Measurements from ENCODE around the gene RUNDC3A.

RUNDC3A gene

DNA sequence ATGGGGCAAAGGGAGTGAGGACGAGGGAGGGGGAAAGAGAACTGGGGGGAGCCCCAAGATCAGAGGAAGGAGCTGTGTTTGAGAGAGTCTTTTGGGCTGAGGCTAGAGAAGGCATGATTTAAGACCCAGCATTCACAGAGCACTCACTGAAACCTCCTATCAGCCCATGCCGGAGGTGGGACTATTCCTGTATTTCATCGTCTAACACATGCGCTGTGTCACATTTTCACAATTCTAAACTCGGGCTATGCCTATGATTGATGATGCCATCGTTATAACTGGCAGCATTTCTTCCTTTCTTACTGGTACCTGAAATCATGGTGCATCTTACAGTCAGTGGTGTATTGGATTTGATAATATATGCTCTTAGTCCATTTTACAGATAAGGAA is 51.7 kb downstream of the RUNDC3A start:
- CTCF ChIA-PET: interaction anchor here (1.0 to 10.5 kb wide), 6 partner anchors 7 to 150 kb away, joined by 3 to 135 read pairs (median 6); no protein-coding TSS in a partner anchor
- POLR2A ChIA-PET: no interaction called here

DNA sequence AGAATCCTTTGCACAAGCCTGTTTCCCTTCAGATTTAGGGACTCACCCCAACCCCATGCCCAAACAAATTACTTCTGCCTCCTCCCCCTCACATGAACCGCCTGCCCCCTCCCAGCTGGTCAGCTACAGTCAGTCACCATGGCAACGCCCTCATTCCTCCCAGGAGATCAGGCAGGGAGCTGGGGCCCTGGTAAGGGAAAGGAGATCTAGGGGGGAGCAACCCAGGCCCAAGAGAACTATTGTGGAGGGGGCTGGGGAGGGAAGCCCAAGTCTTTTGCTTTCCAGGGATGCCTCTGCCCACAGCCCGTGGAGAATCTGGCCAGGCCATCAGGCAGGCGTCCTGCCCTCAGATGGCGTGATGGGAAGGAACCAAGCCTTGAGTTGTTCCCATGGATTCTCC is 52.4 kb downstream of the RUNDC3A start:
- no peak for DNase-seq (ENCODE audit: extremely low spot score)
- ChIA-PET CTCF (interaction anchor here (1.0 to 10.5 kb wide), 7 partner anchors 8 to 163 kb away, joined by 3 to 135 read pairs (median 5); no protein-coding TSS in a partner anchor), POLR2A (no interaction called here)
- TF ChIP-seq, protein P1, sequence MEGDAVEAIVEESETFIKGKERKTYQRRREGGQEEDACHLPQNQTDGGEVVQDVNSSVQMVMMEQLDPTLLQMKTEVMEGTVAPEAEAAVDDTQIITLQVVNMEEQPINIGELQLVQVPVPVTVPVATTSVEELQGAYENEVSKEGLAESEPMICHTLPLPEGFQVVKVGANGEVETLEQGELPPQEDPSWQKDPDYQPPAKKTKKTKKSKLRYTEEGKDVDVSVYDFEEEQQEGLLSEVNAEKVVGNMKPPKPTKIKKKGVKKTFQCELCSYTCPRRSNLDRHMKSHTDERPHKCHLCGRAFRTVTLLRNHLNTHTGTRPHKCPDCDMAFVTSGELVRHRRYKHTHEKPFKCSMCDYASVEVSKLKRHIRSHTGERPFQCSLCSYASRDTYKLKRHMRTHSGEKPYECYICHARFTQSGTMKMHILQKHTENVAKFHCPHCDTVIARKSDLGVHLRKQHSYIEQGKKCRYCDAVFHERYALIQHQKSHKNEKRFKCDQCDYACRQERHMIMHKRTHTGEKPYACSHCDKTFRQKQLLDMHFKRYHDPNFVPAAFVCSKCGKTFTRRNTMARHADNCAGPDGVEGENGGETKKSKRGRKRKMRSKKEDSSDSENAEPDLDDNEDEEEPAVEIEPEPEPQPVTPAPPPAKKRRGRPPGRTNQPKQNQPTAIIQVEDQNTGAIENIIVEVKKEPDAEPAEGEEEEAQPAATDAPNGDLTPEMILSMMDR (IDR thresholded peaks at IDR 0.05; ENCODE audit: control extremely low read depth, extremely low read depth, low read depth, missing control alignments): no peak

More for the DNA sequence above, 51.7 kb downstream of the RUNDC3A start:
- no peak for DNase-seq (ENCODE audit: extremely low spot score)
- TF ChIP-seq, protein P1 (IDR thresholded peaks at IDR 0.05; ENCODE audit: control extremely low read depth, extremely low read depth, low read depth, missing control alignments): no peak

DNA sequence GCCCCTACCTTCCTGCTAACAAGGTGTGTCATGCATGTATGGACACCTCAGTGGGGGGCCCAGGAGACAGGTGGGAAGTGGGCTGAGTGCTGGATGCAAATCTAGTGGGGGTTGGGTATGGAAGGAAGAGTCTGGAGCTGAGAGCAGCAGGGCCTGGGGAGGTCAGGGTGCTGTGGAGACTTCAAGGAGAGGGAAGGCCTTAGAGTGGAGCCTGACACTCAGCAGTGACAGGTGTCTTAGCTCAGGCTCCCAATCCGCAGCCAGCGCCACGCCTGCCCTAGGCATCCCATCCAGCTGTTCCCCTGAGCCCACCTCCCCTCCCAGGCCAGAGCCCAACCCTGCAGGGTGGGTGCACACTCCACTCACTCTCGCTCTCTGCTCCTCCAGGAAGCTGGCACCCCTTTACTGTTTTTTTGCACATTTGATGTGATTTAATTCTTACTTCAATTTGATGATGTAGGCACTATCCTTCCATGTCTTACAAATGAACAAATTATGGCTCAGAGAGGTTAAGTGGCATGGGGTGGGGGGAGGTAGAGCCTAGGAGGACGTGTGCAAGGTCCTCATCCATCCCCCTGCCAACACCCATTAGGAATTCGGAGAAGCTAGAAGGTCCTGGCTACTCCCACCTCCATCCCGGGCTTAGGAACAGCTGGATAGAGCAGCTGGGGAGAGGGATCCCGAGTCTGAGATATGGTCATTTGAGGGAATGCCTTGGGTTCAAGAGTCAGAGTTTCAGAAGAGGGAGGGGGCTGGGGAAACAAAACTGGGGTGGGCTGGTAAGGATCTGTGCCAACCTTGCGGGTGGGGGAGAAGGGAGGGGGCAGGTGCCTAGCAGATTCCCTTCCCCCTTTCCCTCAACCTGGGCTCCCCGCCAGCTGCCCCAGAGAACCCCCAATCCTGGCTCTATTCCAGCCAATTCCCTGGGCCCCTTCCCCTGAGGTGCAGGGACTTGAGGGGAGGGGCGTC is 53.2 kb downstream of the RUNDC3A start:
- CTCF ChIA-PET: interaction anchor here (1.0 to 10.5 kb wide), 11 partner anchors 9 to 162 kb away, joined by 3 to 135 read pairs (median 11); partner anchors contain the start of gene GRN
- POLR2A ChIA-PET: no interaction called here
- DNase-seq (ENCODE audit: extremely low spot score): no peak
- TF ChIP-seq, protein P1 (IDR thresholded peaks at IDR 0.05; ENCODE audit: control extremely low read depth, extremely low read depth, low read depth, missing control alignments): no peak

DNA sequence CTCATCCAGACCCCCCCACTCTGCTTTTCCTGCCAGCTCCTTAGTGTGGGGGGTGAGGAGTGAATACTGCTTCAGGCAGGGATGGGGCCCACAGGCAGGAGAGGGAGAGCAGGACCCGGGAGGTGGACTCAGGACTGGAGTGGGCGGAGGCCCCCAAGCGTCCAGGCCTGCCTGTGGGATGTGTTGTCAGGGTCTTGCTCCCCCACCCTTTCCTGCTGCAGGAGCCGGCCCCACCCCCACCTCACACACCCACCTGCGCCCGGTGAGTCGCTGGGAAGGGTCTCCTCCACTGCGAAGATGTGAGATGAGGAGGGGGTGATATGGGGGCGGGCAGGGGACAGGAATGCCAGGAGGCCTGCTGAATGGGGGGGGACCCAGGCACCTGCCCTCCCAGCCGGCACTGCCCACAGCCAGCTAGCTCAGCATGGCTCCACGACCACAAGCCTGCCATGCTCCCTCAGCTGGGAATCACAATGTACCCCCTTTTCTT is 54.1 kb downstream of the RUNDC3A start:
- no peak for DNase-seq (ENCODE audit: extremely low spot score)
- ChIA-PET POLR2A (no interaction called here), CTCF (interaction anchor here (1.3 to 10.5 kb wide), 12 partner anchors 10 to 178 kb away, joined by 4 to 135 read pairs (median 9); partner anchors contain the start of gene GRN)
- TF ChIP-seq, protein P1 (IDR thresholded peaks at IDR 0.05; ENCODE audit: control extremely low read depth, extremely low read depth, low read depth, missing control alignments): no peak

DNA sequence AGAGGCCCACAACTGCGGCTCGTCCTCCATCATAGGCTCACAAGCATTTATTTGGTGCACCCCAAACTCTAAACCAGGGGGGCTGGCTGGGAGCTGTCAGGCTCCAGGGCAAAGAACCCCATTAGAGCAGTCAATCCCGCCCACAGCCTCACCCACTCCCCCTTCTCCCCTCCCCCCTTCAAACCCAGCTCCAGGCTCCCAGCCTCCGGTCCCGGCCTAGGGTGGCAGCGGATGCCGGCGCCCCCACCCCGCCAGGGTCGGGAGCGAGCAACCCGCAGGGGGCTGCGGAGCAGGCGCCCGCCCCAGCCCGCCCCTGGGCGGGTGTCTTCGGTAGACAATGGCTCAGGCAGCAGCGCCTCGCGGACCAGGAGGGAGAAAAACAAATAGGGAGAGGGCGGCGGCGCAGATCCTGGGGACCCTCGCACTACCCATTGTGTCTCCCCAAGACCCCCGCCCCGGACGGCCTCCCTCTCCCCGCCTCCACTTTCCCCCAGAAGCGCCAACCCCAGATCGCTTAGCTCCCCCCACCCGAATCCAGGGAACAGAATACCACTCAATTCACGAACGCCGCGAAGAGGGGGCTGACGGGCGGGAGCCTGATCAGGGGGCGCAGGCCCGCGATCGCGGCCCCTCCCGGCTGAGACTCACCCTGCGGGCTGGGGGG is 54.7 kb downstream of the RUNDC3A start:
- TF ChIP-seq, protein P1 (IDR thresholded peaks at IDR 0.05; ENCODE audit: control extremely low read depth, extremely low read depth, low read depth, missing control alignments): no peak
- CTCF ChIA-PET: interaction anchor here (0.6 to 10.5 kb wide), 30 partner anchors 10 to 419 kb away, joined by 3 to 135 read pairs (median 4); partner anchors contain the start of gene GRN
- DNase-seq (ENCODE audit: extremely low spot score): peak; percentile 67
- POLR2A ChIA-PET: interaction anchor here (0.6 to 1.0 kb wide), 2 partner anchors 17 to 20 kb away, joined by 3 to 5 read pairs; no protein-coding TSS in a partner anchor

Measured in GM10248 (cell line).